ENCODE results near the gene GNG13.

GNG13 gene

GRCh38 chr16:749010-749409 is 51.5 kb downstream of the GNG13 start:
- TF ChIP-seq CTCF (conservative IDR thresholded peaks at IDR 0.05) = no peak
- H3K27ac ChIP-seq = no peak overlapping the region

Measured in VCaP (cell line).